Vagina (tissue), 2 donors: Measurements from ENCODE around the gene MAG.

Experiments used
- POLR2A ChIP-seq, 2 donors: fragments of 450-650 bp; IDR thresholded peaks; one replicate each; pipeline ENCODE4 v1.6.1; 2017; ENCODE audit warnings: antibody characterized with exemption in 2 of 2, mild to moderate bottlenecking in 2 of 2, moderate library complexity in 2 of 2
- TF ChIP-seq, protein P1 (sequence below), 3 experiments: fragments of 450-650 bp in 2 of 3; fragments of 200-600 bp in 1 of 3; sonication (generic) in 1 of 3; IDR thresholded peaks; one replicate each; pipeline ENCODE4 v1.5.1; 2017 to 2019; ENCODE audit warnings: antibody characterized with exemption in 3 of 3, mild to moderate bottlenecking in 2 of 3, moderate library complexity in 2 of 3

- TF ChIP-seq, protein P1, sequence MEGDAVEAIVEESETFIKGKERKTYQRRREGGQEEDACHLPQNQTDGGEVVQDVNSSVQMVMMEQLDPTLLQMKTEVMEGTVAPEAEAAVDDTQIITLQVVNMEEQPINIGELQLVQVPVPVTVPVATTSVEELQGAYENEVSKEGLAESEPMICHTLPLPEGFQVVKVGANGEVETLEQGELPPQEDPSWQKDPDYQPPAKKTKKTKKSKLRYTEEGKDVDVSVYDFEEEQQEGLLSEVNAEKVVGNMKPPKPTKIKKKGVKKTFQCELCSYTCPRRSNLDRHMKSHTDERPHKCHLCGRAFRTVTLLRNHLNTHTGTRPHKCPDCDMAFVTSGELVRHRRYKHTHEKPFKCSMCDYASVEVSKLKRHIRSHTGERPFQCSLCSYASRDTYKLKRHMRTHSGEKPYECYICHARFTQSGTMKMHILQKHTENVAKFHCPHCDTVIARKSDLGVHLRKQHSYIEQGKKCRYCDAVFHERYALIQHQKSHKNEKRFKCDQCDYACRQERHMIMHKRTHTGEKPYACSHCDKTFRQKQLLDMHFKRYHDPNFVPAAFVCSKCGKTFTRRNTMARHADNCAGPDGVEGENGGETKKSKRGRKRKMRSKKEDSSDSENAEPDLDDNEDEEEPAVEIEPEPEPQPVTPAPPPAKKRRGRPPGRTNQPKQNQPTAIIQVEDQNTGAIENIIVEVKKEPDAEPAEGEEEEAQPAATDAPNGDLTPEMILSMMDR (IDR thresholded peaks at IDR 0.05) = no peak
- no peak for TF ChIP-seq POLR2A (IDR thresholded peaks at IDR 0.05)
Observed at GRCh38 chr19:35357867-35358573, 66.1 kb downstream of the MAG start, which contains the start of gene FFAR3.
